Measurements from ENCODE around the gene ARHGEF7. TPM values are rescaled to one million over a fixed set of nuclear protein-coding genes. Genes with fewer than 3 reads are reported as not detected.

Gene ARHGEF7
- polyA plus RNA-seq, 12 donors = 53.2 to 109 (median 72.8) TPM; not detected in 1

DNA sequence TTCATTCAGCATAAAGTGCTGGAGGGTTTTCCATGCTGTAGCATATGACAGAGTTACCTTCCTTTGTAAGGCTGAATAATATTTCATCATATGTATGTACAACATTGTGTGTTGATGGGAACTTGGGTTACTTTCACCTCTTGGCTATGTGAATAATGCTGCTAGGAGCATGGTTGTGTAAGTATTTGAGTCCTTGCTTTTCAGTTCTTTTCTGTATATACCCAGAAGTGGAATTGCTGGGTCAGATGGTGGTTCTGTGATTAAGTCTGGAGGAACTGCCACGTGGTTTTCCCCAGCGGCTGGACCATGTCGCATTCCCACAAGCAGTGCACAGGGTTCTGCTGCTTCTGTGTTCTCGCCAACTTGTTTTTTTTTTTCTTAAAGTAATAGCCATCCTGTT lies 104.2 kb downstream of the ARHGEF7 start:
- no peak for DNase-seq

DNA sequence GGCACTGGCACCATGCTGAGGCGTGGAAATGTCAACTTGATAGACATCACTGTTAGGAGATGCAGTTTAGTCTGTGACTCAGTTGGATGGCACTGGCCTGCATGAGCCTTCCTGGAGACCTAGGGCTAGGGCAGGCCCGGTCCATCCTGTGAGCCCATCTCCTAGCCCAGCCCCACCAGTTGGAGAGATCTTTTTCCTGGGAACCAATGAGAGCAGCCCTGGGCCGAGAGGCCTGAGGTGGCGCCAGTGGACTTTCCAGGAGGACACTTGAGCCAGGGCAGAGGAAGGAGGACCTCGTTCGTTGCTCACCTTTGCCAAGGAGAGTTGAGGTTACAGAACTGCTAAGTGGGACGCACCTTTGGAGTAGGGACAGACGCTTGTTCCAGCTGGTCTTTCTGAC lies 104.8 kb downstream of the ARHGEF7 start:
- no peak for DNase-seq

DNA sequence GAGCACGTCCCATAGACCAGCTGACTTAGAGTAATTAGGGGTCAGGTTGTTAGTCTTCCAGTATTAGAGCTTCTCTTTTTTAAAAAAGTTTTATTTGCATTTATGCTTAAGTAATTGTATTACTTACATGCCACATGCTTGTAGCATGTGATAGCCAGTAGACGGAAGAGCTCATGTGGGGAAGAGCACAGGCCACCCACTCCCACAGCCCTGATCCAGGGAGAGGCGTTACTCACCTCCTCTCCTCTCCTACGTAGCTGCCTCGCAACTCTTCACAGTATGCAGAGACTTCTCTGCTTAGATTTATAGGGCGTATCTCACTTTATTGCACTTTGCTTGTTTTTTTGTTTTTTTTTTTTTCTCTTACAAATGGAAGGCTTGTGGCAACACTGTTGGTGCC lies 110.1 kb downstream of the ARHGEF7 start:
- DNase-seq = no peak

DNA sequence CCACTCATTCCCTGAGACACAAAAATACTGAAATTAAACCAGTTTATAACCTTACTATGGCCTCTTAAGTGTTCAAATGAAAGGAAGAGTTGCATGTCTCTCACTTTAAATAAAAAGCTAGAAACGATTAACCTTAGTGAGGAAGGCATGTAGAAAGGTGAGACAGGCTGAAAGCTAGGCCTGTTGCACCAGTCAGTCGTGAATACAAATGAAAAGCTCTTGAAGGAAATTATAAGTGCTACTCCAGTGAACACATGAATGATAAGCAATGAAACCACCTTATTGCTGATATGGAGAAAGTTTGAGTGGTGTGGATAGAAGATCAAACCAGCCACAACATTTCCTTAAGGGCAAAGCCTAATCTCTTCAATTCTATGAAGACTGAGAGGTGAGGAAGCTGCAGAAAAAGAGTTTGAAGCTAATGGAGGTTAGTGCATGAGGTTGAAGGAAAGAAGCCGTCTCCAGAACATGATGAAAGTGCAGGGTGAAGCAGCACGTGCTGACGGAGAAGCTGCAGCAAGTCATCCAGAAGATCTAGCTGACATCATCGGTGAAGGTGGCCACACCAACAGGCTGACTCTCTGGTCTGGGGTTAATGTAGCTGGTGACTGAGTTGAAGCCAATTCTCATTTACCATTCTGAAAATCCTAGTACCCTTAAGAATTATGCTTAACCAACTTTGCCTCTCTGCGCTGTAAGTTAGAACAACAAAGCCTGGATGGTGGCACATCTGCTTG lies 110.9 kb downstream of the ARHGEF7 start:
- DNase-seq = no peak

DNA sequence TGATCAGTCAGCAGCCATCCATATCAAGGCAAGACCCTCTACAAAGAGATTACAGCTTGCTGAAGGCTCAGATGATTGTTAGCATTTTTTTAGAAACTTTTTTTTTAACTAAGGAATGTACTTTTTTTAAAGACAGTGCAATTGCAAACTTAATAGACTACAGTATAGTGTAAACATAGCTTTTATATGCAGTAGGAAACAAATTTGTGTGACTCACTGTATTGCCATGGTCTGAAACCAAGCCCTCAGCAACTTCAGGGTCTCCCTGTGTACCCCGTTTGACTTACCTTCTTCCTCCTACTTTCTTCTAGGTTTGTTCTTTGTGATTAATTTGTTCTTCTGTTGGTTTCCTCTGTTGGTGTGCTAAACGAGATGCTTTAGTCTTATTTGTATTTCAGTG lies 112.3 kb downstream of the ARHGEF7 start:
- DNase-seq = no peak

DNA sequence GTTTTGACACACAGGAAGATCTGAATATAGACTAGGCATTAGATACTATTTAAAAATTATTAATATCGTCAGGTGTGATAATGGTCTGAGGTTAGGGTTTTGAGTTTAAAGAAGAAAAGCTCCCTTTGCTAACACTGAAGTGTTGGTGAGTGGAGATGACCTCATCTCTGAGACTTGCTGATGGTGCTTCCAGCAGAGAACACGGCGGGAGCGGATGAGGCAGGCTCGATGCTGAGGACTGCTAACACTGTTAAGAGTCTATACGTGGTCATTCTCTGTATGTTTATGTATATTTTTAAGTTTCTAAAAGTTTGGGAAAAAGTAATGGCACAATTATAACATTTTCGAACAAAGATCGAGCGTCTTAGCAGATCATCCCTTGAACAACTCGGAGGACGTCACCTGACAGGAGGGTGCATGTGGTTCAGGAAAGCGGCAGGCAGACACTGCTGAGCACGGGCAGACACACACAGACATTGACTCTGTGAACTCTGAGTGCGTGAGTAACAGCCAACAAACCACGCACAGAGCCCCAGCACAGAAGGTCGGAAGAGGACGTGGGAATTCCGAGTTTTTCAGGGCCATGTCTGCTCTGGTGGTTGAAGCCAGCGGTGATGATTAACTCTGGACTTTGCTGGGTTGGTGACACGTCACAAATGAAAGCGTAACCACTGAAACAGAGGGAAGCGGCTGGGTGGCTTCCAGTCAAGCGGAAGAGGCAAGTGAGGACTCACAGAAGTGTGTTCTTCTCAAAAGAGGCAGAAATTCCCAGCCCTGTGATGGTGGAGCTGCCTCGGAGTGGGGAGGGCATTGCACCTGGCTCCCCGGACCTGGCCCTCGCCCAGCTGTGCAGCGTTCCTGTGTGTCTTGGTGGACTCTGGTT lies 113.4 kb downstream of the ARHGEF7 start:
- no peak for DNase-seq

DNA sequence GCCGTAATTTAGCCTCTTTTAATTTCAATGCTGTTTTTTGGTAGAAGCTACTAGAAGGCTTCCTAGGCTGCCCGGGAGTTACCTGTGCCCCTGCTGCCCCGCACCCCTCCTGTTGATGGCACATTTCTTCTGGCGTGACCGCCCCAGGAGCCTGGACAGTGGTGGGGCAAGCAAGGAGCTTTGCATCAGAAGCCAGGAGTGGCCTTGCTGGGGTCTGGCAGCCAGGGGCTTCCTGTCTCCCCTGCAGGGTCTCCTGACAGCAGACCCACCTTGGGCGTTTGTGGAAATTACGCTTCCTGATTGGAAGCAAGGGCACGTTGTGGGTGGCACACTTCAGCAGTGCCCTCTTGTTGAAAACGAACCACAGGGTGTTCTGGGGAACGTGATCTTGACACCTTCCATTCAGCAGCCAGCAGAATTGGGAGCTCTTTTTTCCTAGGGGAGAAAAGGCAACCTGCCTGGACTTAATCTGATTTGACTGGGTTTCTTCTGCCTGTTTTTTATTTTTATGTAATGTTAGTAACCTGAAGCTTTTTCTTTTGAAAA lies 115.3 kb downstream of the ARHGEF7 start:
- no peak for DNase-seq

DNA sequence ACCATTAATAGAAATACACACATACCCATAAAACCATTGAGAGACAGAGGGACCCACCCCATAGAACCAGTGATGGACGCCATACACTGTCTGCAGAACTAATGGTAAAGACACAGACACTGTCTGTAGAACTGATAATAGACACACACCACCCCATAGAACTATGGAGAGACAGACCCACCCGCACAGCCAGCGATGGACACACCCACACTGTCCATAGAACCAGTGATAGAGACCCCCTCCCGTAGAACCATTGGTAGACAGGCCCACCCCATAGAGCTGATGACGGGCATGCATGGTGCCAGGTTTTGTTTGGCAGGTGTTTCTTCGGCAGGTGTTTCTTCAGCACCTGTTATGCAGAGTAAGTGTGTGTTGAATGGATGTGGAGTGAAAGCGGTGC lies 117.1 kb downstream of the ARHGEF7 start:
- DNase-seq = no peak

DNA sequence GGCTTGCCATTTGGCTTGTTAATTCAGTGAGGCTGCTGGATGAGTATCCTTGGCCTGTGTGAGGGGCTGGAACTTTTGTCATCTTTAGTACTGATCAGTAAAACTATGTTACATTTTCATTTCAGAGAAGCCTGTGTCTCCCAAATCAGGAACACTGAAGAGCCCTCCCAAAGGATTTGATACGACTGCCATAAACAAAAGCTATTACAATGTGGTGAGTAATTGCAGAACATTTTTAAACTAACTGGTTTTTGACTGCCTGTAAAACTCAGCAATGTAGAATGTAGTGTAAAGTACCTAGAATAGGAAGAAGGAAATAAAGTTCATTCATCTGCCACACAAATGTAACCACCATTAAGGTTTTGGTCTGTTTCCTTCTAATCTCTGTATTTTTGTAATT lies 118.0 kb downstream of the ARHGEF7 start:
- DNase-seq = no peak

DNA sequence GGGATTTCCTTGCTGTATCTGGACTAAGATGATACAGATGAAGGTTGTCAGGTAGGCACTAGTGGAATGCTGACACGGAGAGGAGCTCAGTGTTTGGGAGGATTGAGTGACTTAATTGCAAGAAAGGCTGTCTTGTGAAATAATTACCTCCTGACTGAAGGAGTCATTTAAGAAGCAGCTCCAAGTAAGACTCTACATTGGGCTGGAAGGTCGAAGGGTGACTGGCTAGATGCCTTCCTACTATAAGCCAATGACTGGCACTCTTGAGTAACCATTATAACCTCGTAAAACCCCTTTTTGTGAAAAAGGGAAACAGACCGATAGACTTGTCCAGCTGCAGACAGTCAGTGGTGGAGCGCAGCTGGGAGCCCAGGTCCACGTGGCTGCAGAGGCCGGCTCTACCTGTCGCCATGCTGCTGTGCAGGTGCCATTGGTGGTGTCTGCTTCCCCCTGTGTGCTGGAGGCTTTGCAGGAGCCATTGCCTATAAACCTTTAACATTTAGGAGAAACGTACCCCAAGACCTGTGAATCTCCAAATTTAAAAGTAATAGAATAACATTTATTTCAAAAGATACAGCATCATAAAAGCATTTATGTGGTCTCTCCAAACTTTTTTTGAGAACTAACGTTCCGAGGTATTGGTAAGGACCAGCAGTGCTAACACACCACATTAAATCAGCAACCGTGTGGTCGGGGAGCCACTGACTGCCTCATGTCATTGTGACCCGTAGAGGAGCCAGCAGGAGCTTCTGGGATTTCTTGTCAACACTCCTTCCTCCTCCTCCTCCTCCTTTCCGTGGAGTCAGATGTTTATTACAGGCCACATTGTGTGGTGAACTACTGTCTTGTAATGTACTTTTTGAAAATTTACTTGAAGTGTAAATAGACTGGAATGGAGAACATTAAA lies 124.9 kb downstream of the ARHGEF7 start:
- no peak for DNase-seq

DNA sequence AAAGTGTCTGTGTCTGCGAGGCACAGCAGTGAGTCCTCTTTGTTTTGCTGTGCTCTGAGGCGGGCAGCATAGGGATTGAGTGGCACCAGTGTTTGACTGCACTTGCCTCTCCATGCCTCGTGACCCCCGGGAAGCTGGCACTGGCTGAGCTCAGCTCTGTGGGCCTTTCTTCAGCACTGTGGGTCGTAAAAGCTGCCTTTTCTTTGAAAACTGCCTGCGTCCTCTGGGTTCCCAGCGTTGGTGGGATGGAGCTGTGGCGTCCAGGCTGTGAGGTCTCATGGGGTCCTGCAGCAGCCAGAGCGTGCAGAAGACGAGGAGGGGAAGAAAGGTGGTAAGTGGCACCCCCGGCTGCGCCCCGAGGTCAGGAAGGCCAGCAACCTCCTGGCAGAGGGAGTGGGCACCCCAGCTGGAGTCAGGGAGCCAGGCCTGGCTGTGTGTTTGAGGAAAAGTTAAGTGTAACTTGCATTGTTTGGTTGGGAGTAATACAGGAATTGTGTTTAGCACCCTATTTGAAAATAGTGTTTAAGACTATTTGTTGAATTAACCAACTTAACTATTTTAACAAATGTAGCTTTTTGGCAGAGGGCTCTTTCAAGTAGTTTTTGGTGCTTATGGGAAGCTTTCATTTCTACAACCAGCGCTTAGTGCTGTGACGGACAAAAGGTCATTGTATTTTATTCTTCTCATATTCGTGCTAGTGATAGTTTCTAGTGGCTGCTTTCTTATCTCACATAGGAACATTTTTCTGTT lies 126.1 kb downstream of the ARHGEF7 start:
- DNase-seq = no peak

DNA sequence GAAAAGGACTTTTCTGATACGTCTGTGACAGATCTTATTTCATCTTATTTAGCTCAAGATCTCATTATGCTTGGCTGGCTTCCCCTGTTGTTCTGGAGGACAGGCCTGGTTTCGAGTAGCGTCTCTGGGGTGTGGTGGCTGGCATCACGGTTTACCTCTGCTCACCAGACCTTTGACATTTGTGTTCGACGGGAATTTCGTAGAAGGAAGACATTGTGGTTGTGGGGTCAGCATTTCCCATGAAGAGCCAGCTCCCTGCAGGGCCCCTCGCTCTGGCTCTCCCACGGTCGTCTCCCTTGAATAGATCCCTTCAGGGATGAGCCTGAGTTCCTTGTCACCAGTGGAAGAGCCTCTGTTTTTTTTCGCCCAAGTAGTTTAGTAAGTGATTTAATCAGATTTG lies 126.8 kb downstream of the ARHGEF7 start:
- DNase-seq = no peak

DNA sequence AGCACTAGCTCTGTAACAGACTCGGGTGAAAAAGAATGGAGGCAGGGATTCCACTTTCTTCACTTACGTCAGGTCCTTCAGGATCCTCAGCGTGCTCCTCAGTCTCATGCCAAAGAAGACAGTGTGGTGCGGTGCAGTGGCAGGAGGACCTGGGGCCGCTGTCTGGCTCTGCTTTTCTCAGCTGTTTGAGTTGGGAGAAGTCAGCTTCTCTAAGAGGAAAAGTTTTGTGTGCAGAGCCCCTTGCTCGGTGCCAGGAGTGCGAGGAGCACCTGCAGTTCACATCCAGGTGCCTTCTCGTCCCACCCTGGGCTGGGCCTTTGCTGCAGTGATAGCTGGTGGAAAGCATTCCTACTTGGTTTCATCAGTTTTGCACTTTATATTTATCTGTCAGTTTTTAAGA lies 127.5 kb downstream of the ARHGEF7 start:
- DNase-seq = no peak

DNA sequence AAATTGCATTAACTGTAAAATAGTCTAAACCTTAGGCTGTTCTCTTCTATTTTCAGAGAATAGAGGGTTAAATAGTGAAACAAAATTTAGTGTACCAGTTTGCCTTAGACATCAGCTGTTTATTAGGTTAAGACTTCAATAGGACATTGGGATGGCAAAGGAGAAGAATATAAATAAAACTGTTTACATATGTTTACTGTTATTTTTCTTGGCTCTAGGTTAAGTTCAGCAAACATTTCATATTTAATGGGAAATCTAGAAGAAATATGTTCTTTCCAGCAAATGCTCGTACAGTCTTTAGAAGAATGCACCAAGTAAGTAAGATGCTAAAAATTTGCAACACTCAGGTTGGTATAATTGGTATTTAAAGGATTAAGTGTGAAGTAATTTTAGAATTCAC lies 128.9 kb downstream of the ARHGEF7 start:
- DNase-seq = no peak

DNA sequence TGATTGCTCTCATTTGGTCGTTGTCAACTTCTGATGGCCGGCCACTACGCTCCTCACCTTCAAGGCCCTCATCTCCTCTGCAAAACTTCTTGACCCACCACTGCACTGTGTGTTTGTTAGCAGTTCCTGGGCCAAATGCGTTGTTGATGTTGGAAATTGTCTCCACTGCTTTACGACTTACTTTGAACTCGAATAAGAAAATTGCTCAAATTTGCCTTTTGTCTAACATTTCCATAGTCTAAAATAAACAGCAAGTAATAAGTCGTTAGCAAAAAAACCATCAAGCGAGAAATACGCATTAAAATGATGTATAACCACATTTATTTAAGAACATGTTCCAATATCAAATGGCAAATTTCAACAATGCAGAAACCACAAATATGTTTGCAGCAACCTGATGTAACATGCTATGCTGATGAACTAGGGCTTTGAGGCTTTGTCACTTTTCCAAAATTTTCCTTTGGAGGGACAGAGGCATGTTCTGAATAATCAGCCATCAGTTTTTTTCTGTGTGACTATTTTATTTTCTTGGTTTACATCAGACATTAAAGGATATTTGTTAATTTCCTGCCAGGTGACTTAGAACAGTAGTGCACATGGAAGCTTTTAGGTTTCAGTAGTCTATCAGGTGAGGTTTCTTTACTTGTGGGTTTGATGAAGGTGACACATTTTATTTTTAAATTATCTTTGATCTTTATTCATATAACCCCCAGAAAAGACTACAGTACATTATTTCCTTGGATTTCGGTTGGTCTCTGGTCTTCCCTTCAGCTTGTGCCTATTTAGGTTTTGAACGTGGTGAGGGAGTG lies 130.7 kb downstream of the ARHGEF7 start:
- no peak for DNase-seq

DNA sequence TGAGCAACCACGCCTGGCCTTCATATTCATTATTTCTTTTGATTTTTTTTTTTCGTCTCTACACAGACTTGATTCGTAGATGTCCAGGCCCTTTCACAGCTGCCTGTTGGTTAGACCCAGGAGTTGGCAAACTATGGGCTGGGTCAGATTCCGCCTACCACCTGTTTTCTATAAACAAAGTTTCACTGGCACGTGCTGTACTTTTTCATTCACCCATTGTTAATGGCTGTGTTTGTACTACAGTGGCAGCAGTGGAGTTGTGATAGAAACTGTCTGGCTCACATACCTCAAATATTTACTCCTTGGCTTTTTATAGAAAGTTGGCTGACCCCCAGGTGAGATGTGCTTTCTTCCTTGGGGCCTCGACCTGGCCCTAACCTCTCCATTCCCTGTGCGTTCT lies 132.4 kb downstream of the ARHGEF7 start:
- DNase-seq = peak; percentile 15

DNA sequence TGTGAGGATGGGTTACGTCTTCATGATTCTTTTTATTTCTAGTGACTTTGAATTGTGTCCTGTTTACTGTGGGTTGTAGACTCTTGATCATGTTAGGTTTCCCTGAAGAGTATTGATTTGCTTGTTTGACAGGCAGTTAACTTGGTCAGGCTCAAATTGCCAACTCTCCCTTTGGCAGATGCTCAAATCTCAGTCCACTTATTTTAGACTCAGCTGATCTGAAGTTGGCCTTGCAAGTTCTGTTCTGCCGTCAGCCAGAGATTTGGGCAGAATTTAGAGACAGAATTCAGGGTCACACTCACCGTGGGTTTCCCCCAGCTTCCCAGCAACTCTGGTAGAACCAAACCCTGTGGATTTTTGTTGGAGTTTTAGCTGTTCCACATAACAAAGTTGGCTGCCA lies 133.7 kb downstream of the ARHGEF7 start:
- no peak for DNase-seq

DNA sequence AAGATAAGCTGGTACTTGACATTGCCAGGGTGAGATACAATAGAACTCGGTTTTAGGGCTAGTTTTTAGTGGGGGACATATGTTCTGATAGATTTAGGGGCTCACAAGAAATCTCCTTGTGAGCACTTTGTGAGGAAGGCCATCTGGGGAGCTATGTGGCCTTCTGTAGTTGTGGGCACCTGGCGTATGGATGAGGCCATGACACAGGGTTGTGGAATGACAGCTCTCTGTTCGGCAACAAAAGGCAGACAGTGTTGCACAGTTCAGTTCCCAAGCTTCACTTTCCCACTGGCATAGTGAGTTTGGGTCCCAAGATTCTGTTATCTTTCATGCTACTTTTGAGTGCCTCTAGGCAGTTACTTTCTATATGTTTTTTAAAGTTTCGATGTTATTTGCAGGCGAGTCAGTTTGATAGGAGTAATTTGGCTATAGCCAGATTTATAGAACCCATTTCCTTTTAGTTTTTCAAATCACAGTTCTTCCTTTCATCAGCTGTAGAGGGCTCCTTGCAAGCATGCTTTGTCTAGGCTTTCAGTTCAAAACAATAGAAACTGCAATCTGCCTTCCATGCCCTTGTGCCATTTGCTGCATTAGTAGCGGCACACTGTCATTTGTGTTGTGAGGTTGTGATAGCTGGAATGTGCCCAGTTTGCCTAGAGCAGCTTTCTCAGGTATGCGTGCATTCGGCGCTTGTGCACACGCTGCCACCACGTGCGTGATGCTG lies 134.7 kb downstream of the ARHGEF7 start:
- DNase-seq = no peak

DNA sequence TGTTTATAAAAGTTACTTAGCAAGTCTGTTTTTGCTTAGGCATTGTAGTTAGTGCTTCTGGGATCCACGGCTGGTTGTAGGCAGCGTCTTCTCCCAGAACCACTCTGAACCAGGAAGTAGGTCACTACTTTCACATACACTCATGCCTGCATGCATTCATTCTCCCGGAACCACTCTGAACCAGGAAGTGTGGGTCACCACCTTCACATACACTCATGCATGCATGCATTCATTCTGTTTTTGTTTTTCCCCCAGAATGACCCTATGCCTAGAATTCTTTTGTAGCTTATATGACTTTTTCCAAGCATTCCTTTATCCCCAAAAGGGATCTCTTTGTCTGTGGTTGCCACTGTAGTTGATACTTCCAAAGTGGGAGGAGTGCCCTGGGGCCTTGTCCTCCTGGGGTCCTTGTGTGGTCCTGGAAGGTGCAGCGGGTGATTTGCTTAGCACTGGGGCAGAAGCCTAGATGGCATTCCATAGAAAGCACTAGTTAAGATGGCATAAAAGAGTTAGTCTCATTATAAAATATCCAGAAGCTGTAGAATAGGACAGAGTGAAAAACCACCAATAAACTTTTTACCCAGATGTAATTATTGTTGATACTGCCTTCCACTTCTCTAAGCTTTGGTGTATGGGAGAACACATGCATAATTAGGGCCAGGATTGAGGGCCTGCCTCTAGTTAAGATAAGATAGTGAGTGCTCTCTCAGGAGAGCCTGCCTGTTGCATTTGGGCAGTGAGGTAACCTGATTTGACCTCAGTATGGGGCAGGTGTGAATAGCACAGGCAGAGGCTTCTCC lies 136.7 kb downstream of the ARHGEF7 start:
- DNase-seq = no peak
